Pancreas (tissue), 10 donors: Measurements from ENCODE around the gene PTPRS. TPM values are rescaled to one million over a fixed set of nuclear protein-coding genes. Genes with fewer than 3 reads are reported as not detected.

Experiments
- ATAC-seq, 4 donors: fragments of 200-7000 bp; cut with Tn5 transposase; one replicate each; pipeline versions ENCODE4 v1.8.0 to v1.9.1; 2020; ENCODE audit warnings: mild to moderate bottlenecking in 4 of 4, moderate library complexity in 4 of 4
- DNase-seq, 6 donors: peaks; one replicate each; pipeline ENCODE4 v3.0.0-alpha.2; 2020
- FAIRE-seq: peaks from 2 replicates; lab custom pipeline; 2012; peaks lifted over from hg19 to GRCh38; lab: Jason Lieb, UNC
- H3K27ac ChIP-seq, 4 donors: fragments of 200-600 bp; sonication (generic); 1 replicate in 3 of 4; 2 replicates in 1 of 4; pipeline versions ENCODE4 v1.5.0 to v1.8.0; 2020
- H3K27me3 ChIP-seq, 4 donors: fragments of 200-600 bp; one replicate each; pipeline ENCODE4 v1.8.0; 2021
- H3K36me3 ChIP-seq, 3 donors: fragments of 200-600 bp; sonication (generic) in 1 of 3; one replicate each; pipeline versions ENCODE4 v1.5.0 to v1.8.0; 2020 to 2021
- H3K4me1 ChIP-seq, 3 donors: fragments of 200-600 bp; one replicate each; pipeline ENCODE4 v1.8.0; 2021
- H3K4me3 ChIP-seq, 4 donors: fragments of 200-600 bp; sonication (generic) in 2 of 4; one replicate each; pipeline versions ENCODE4 v1.5.0 to v1.8.0; 2020 to 2021
- H3K9me3 ChIP-seq, 4 donors: fragments of 200-600 bp; one replicate each; pipeline ENCODE4 v1.8.0; 2021
- CTCF ChIP-seq, 4 donors: fragments of 200-600 bp; sonication (generic) in 3 of 4; IDR thresholded peaks; one replicate each; pipeline versions ENCODE4 v1.5.0 to v1.8.0; 2021; ENCODE audit warnings: antibody characterized with exemption in 4 of 4
- WGBS, 2 donors: extraction: QIAGEN DNeasy Blood & Tissue Kit; methylation state at CpG; one replicate each; pipeline ENCODE4 v1.1.7; 2013; 5-methylcytosine and 5-hydroxymethylcytosine counted together
- intact Hi-C, 3 donors: fragments of 100-400 bp; cut with DNase I; formaldehyde crosslinking; loops; one replicate each; pipeline versions ENCODE4 v1.11.1 to v1.14.2; 2022
- polyA plus RNA-seq, 2 donors: library from polyadenylated mRNA; stranded (reverse); fragments of 200-250 nt; gene quantifications; one replicate each; pipeline ENCODE4 v1.2.3, GENCODE V29; 2013
- total RNA-seq, 6 donors: library from RNA; stranded (reverse); fragmentation: NEBNext Ultra II Directional in 4 of 6; extraction: Animal tissue kit (Norgen Biotek cat#: 25700) in 4 of 6; gene quantifications; one replicate each; pipeline versions ENCODE4 v1.2.1 to v1.2.4, GENCODE V29; 2021 to 2023
- donor health status: healthy with polysubstance abuse.
- donor health status: DM: no; HTN: no; CAD: no; lungs with moderate emphysema.
- donor health status: DM: no; HTN: no; CAD: no.
- donor health status: control.
- donor health status: control.
- donor health status: Bipolar disorder and iron deficiency.
- donor health status: DM: yes; HTN: yes; CAD: no.
- donor health status: DM: no; HTN: no; CAD: no.
- donor health status: DM: no; HTN: no; CAD: no.
- donor health status: DM: yes; HTN: yes; CAD: no.

The PTPRS gene
- total and polyA plus RNA-seq, 8 donors = 14.8 to 91.2 (median 69.4) TPM

DNA sequence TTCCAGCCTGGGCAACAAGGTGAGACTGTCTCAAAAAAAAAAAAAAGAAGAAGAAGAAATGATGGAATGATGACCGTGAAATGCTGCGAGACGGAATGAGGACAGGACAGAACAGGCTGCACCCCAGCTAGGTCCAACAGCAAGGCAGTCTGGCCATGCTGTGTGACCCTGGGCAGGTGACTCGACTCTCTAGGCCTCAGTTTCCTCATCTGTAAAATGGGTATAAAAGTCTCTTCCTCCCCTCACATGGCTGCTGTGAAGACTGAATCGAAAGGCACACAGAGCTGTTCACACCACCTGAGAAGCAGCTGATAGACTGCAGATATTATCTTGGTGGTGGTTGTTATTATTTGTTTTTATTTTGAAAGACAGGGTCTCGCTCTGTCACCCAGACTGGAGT, 22.3 kb downstream of the PTPRS start:
- Histone ChIP-seq H3K27me3 (no peaks in the 10 kb centered on the region), H3K4me3 (no peak overlapping the region), H3K36me3 (no peaks in the 10 kb centered on the region), H3K27ac (no peak overlapping the region), H3K4me1 (no peaks in the 10 kb centered on the region), H3K9me3 (no peaks in the 10 kb centered on the region)
- DNase-seq = no peak
- WGBS, 2 donors = 87 to 90% methylated on average over 6 of the region's 6 CpGs
- intact Hi-C loops = no loop called here
- no peak for ATAC-seq
- FAIRE-seq = no peak
- no peak for TF ChIP-seq CTCF (IDR thresholded peaks at IDR 0.05)

GRCh38 chr19:5317321-5317720, 23.3 kb downstream of the PTPRS start:
- DNase-seq = no peak
- no peak for FAIRE-seq
- no peaks in the 10 kb centered on the region for H3K36me3 ChIP-seq
- no peaks in the 10 kb centered on the region for H3K4me1 ChIP-seq
- 71 to 83% methylated on average over 7 of the region's 7 CpGs for WGBS, 2 donors
- no peak for TF ChIP-seq CTCF (IDR thresholded peaks at IDR 0.05)
- H3K27ac ChIP-seq = no peak overlapping the region
- H3K4me3 ChIP-seq = no peak overlapping the region
- no peaks in the 10 kb centered on the region for H3K27me3 ChIP-seq
- no peaks in the 10 kb centered on the region for H3K9me3 ChIP-seq
- intact Hi-C loops = no loop called here
- no peak for ATAC-seq

DNA sequence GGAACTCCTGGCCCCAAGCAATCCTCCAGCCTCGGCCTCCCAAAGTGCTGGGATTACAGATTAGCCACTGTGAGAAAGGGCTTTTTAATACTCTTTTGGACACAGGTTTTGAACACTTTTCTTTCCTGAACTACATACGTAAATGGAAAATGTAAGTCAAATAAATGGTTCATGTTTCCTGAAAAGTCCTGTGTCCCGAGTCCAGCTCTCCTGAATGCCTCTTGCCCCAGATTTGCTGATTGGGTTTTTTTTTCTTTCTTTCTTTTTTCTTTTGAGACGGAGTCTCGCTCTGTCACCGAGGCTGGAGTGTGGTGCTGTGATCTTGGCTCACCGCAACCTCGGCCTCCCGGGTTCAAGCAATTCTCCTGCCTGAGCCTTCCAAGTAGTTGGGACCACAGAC, 24.5 kb downstream of the PTPRS start:
- no peak for DNase-seq
- FAIRE-seq = no peak
- Histone ChIP-seq H3K27me3 (no peaks in the 10 kb centered on the region), H3K27ac (no peak overlapping the region), H3K4me1 (no peaks in the 10 kb centered on the region), H3K36me3 (no peaks in the 10 kb centered on the region), H3K4me3 (no peak overlapping the region), H3K9me3 (no peaks in the 10 kb centered on the region)
- intact Hi-C loops = no loop called here
- WGBS, 2 donors = 93 to 97% methylated on average over 9 of the region's 9 CpGs
- no peak for ATAC-seq
- TF ChIP-seq CTCF (IDR thresholded peaks at IDR 0.05) = no peak

GRCh38 chr19:5314907-5315298, 25.7 kb downstream of the PTPRS start:
- Histone ChIP-seq H3K27me3 (no peaks in the 10 kb centered on the region), H3K9me3 (no peaks in the 10 kb centered on the region), H3K4me3 (no peak overlapping the region), H3K36me3 (no peaks in the 10 kb centered on the region), H3K4me1 (no peaks in the 10 kb centered on the region), H3K27ac (no peak overlapping the region)
- DNase-seq (no peak), FAIRE-seq (no peak), ATAC-seq (no peak)
- 69 to 93% methylated on average over 4 of the region's 4 CpGs for WGBS, 2 donors
- intact Hi-C loops = no loop called here
- no peak for TF ChIP-seq CTCF (IDR thresholded peaks at IDR 0.05)

GRCh38 chr19:5314012-5314906, 26.4 kb downstream of the PTPRS start:
- Histone ChIP-seq H3K9me3 (no peaks in the 10 kb centered on the region), H3K27me3 (no peaks in the 10 kb centered on the region), H3K4me3 (no peak overlapping the region), H3K27ac (no peak overlapping the region), H3K36me3 (no peaks in the 10 kb centered on the region), H3K4me1 (no peaks in the 10 kb centered on the region)
- ATAC-seq = no peak
- no peak for DNase-seq
- no peak for FAIRE-seq
- intact Hi-C loops = no loop called here
- no peak for TF ChIP-seq CTCF (IDR thresholded peaks at IDR 0.05)
- WGBS, 2 donors = 78 to 84% methylated on average over 7 of the region's 7 CpGs
